Hematopoietic multipotent progenitor cell treated with erythropoietin and hydrocortisone succinate and interleukin-3 and kit ligand, for 17 days (in vitro differentiated cells): Measurements from ENCODE around the gene PSPN.
"Not testable (repeated sequence)": the region's sequence is repeated elsewhere in the genome, so short reads cannot be mapped to it uniquely, and the experiment has no call there.

Experiments used
- DNase-seq: peaks from one replicate; pipeline ENCODE4 v3.0.0-alpha.2; 2015; ENCODE audit warnings: low spot score

PSPN gene

DNA sequence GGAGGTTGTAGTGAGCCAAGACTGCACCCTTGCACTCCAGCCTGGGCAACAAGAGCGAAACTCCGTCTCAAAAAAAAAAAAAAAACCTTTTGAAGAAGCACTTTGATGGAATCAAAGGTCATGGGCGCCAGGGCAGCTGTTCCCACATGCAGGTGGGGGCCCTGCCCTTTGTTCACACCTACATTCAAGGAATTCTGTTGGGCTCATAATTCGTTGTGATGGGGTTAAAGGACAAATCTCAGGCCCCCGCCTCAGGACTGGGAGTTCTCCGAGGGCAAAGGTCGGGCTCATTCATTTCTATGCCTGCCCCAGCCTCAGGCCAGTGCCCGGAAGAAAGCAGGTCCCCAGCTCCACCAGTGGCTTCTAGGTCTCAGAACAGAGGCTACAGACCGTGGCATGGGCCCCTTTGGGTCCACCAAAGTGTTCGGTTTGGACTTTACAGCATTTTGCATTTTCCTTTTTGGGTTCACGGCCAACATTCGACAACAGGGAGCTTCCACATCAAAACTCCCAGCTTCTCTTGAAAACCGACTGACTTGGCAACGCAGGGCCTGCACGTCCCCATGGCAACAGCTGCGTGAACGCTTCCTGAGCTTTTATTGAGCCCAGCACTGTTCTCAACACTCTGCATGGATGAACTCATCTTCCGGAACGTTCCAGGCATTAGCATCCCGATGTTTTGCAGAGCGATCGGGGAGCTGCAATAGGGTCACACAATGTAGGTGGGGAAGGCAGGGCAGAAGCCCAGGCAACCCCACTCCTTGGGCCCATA lies 27.3 kb upstream of the PSPN start:
- no peak for DNase-seq

DNA sequence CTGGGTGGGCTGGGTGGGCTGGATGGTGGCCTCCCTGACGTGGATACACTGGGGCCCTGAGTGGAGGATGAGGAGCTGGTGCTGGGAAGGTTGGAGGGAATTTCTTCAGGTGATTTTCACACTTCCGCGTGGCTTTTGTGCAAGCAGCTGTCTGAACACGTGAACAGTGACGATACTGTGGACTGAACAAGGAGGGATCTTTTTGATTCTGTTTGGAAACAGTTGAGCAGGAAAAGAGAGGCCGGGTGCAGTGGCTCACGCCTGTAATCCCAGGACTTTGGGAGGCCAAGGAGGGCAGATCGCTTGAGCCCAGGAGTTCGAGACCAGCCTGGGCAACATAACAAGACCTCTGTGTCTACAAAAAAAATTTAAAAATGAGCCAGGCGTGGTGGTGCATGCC lies 26.3 kb upstream of the PSPN start:
- DNase-seq, result no peak

DNA sequence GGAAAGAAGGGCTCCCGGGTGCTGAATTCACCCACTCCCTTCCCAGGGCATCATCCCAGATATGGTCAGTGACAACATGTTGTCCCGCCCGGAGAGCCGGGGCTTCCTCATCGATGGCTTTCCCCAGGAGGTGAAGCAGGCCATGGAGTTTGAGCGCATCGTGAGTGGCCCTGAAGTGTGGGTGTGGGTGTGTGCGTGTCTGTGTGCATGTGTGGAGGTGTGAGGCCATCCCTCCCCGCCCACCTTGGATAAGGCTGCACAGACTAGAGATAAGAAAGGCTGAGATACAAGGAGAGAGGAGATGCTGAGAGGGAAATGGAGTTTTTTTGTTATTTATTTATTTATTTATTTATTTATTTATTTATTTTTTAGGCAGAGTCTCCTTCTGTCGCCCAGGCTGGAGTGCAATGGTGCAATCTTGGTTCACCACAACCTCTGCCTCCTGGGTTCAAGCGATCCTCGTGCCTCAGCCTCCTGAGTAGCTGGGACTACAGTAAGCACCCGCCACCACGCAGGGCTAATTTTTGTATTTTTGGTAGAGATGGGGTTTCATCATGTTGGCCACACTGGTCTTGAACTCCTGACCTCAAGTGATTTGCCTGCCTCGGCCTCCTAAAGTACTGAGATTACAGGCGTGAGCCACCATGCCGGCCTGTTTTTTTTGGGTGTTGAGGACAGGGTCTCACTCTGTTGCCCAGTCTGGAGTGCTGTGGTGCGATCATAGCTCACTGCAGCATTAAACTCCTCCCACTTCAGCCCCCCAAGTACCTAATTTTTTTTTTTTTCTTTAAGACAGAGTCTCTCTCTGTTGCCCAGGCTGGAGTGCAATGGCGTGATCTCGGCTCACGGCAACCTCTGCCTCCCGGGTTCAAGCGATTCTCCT lies 24.6 kb upstream of the PSPN start:
- not testable (repeated sequence) for DNase-seq

DNA sequence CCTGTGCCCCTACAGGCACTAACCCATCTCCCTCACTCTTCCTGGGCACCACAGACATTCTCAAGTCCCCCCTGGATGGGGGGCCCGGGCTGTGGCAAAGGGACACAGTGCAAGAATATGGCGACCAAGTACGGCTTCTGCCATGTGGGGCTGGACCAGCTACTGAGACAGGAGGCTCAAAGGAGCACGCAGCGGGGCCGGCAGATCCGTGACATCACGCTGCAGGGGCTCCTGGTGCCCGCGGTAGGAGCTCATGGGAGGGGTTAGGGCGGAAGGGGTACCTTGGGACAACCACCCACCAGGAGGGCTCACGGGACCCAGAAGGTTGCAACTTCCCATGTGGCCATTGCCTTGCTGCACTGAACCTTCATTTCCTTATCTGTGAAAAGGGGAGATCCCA lies 20.6 kb upstream of the PSPN start:
- no peak for DNase-seq

DNA sequence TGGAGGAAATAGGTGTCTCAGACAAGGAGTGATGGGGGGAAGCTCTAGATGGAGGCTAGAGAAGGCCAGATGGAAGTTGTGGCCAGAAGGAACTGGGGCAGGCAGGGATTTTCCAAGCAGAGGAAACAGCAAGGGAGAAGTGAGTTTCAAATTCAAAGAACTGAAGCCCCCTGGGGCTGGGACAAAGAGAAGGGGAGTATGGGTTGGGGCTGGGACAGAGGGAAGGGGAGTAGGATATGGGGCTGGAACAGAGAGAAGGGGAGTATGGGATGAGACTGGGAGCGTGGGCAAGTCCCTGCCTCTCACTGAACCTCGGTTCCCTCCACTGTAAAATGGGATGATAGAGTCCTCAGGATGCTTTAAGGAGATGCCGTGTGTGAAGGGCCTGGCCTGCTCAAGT lies 19.1 kb upstream of the PSPN start:
- no peak for DNase-seq

DNA sequence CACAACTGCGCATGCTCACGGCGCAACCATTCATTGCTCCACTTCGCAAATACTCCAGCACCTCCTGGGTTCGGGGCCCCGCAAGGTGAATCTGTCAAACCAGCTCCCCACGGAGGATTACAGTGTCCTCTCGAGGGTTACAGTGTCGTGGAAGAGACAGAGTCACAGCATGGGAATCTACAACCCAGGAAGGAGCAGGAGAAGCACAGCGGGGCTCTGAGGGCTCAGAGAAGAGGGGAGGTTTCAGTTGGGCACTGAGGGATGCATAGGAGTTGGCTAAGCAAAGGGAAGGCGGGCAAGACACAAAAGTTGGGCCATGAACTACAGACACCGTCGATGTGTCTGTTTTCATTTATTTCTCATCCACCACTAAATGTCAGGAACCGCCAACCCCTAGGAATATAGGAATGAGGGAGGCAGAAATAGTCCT lies 18.3 kb upstream of the PSPN start:
- peak; percentile 60 for DNase-seq

DNA sequence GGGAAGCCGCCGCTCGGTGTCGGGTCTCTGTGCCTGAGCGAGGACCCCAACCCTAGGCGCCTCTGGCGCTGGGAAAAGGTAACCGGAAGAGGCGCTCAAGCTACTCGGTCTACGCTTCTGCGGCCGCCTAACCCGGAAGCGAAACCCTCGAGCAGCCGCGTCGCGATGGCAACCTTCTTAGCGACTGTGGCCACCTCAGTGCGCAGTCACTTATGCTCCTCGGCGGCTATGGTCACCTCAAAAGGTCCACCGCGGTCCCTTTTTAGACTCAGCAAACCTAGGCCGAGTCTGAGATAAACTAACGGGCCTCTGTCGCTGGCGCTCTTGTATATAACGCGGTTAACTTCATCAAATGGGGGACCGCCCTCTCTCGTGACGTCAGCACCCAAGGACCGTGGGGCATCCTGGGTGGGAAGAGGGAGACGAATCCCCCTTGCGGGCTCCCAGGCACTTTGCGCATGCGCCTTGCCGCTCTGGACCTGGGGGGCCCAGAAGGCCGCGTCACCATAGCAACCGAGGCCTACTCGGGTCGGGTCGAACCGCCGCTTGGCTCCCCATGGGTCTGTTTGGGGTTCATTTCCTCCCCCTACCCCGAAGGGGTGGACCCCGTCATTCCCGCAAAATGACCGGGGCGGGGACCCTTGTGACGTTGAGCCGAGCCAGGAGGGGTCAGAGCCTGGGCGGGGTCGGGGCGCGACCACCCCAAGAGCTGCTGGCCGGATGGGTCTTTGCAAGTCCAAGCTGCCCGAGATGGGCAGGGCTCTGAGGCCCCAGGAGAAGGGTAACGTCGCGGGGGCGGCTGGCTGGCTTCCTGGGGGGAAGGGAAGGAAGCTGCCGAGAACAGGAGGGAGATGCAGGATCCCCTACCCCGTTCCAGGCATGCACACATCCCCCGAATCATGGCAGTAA lies 17.6 kb upstream of the PSPN start, which contains the start of gene GTF2F1:
TSS of gene GTF2F1 (minus strand) at position 91 of the 909 bp plus-strand sequence. CDS start 169 bp downstream, outside the sequence.
- peak; percentile 89 for DNase-seq

DNA sequence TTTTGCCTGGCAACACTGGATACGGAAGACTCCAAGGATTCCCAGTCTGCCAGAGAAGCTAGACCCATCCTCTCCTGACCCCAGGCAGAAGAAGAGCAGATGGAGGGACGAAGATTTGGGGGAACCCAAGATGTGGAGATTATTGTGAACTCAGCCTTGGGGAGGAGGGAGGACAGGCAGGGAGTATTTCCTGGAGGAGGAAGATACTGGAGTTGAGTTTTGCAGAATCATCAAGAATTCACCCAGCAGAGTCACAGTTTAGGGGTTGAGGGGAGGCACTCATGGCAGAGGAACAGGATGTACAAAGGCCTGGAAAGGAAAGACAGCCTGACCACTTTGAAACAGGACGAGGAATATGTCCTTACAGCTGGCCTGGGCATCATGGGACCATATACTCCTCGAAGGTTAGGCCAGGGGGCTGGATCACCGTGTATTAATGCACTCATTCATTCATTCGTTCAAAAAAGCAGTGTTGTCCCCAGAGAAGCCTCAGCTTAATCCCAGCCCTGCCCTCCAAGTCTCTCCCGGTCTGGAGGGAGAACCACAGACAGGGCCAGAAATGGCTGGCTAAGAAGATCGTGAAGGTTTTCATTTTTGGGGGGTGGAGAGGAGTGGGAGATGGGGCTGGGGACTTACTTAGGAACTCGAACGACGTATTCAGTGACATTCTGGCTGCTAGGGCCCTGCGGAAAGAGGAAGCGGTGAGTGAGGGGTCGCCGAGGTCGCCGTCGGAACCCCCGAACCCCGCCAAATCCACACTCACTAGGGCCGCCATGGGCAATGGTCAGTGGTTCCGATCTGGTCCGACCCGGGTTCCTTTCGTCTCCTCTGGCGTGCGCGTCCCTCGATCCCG lies 16.7 kb upstream of the PSPN start:
- no peak for DNase-seq

DNA sequence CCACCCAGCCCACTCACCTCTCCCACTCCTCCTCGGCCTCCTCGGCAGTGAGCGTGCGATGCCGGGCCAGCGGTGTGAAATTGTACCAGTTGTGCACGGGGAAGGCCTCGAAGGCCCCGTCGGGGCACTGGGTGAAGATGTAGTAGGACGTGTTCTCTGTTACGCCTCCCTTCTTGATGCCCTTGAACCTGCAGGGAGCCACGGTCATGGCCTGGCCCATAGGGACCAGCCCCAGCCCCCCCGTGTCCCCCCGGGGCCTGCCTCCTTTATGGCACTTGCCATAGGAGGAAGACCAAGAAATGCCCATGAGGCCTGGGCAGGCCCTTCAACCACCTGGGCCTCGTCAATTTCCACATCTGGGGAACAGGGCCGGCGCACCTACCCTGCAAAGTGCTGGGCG lies 11.6 kb upstream of the PSPN start:
- DNase-seq, result no peak

DNA sequence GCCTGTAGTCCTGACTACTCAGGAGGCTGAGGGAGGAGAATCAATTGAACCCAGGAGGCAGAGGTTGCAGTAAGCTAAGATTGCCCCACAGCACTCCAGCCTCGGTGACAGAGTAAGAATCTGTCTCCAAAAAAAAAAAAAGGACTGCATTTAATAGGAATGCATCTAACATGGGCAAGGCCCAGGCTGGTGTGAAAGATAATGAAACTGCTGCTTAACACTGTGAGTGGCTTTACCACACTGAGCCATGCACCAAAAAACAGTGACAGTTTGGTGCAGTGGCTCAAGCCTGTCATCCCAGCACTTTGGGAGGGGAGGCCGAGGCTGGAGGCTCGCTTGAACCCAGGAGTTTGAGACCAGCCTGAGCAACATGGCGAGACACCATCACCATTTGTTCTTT lies 8.6 kb upstream of the PSPN start:
- DNase-seq, result no peak

DNA sequence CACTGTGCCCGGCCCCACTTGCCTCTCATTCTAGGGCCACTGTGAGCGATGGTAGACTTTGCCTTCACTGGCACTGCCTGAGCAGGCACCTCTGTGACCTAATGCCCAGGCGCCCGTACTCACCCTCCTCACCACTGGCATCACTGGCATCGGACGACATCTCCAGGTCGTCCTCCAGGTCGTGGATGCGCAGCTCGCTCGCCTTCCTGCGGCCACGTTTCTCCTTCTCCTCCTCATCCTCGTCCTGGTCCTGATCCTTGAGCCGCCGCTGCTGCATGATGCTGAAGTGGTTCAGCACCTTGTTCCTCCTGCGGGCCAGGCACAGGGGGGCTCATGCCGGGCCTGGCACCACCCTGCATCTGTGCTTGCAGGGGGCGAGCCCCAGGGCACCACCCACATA lies 7.5 kb upstream of the PSPN start:
- no peak for DNase-seq

DNA sequence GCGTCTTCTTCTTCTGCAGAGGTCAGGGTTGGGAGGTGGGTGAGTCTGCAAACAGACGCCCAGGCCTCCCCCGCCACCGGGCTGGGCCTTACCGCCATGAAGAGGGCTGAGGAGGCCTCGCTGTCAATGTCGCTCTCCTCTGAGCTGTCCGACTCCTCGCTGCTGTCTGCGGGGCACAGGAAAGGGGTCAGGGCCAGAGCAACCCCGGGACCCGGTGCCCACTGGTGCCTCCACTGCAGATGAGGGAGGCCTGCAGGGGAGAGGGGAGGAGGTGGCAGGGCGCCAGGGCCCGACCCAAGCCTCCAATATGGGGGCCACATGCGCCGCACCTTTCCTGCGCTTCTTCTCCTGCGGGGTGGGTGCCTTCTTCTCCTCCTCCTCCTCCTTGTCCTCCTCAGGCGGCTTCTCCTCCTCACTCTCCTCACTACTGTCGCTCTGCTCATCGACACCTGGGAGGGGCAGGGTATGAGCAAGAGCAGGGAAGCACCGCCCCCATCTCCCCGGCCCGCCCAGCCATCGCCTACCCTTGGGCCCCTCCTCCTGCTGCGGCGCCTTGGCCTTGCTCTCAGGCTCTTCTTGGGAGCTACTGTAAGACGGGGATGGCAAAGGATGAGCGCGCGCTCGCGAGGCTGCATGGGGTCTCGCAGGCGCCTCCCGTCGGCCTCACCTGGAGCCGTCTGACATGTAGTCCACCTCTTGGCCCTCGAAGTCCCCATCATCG lies 5.5 kb upstream of the PSPN start:
- DNase-seq, result no peak

DNA sequence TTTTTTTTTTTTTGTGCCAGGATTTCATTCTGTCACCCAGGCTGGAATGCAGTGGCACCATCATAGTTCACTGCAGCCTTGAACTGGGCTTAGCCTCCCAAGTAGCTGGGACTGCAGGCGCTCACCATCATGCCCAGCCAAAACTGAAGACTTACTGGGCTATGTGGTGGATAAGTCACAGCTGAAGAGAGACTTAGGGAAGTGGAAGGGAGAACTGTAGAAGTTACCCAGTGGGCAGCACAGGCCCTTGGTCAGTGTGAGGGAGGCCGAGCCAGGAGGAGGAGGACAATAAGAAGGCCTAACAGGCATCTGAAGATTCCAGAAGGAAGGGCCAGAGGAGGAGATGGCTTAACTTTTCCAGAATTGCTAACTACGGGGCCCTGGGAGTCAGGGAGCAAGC lies 4.0 kb upstream of the PSPN start:
- no peak for DNase-seq

DNA sequence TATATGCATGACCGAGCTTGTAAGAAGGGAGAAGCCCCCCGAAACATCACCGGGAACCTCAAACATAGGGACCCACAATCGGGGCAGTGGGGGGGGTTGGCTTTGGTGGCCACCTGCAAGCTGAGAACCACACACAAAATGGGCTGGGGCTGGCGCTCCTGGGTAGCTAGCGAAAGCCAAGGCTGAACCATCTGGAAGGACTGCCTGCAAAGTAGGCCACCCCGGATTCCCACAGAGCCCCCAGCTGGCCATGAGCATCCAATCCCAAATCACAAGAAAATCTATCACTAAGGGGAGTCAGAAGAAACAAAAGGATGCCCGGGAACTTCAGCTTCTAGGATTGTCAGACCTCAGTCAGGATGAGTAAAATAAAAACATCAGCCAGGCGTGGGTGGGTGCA lies 2.8 kb upstream of the PSPN start:
- no peak for DNase-seq

DNA sequence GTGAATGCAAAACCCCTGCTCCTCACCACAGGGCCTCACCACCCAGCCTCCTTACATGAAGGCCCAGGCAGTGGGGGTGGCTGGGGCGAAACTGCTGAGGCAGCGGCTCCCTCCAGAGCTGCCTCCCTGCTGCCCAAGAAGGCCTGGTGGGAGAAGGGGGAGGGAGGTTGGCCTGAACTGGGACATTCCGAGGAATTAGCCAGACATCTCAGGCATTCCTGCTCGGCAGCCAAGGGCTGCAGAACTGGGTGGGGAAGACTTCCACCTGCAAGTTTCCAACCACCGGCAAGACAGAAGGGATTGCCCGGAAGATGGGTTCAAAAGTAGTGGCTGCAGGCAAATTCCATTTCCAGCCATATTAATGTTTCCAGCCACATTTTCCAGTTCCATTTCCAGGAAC lies 2.3 kb upstream of the PSPN start:
- no peak for DNase-seq

DNA sequence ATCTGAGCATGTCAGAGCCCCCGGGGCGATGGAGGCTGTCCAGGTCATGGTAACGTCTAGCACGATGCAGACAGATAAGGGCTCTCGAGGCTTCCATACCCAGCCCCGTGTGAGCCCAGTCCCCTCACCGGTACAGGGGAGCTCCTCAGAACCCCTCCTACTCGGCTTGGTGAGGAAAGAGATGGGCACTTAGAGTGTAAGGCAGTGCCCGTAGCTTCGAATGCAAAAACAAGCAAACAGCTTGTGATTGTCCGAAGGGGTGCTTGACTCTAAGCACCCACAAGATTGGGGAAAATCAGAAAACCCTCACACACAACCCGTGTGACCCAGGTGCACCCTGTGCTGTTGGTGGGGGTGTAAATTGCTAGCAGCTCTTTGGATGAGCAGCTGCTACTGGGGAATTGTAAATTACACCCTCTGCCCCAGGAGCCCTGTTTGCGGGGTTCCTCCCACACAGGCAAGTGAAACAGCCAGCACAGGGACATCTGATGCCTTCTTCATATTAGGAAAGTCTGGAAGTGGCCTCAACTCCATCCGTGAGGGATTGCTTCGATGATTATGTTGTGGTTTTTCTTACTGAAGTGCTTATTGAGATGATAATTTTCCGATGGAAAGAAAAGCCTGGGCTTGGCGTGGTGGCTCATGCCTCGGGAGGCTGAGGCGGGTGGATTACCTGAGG lies 918 bp upstream of the PSPN start:
- no peak for DNase-seq

DNA sequence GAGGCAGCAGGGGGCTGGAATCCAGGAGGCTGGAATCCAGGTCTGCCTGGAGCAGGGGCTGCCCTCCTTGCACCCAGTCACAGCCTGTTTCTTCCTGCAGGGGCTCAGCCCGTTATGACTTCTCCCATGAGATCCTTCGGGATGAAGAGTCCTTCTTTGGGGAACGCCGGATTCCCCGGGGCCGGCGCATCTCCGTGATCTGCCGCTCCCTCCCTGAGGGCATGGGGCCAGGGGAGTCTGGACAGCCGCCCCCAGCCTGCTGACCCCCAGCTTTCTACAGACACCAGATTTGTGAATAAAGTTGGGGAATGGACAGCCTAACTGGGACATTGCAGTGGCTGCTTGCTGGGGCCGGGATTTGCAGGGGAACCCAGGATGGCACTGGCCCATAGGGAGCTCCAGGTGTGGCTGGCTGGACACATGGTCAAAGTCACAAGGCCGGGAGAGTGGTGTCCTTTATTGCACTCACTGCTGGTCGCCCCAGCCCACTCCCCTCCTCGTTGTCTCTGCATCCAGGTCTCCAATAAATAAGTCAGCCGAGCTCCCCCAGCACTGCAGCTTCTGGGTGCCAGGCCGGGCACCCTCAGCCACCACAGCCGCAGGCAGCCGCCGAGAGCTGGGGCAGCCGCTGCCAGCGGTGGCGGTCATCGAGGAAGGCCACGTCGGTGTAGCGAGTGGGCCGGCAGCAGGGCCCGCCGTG lies 872 bp downstream of the PSPN start:
- no peak for DNase-seq

DNA sequence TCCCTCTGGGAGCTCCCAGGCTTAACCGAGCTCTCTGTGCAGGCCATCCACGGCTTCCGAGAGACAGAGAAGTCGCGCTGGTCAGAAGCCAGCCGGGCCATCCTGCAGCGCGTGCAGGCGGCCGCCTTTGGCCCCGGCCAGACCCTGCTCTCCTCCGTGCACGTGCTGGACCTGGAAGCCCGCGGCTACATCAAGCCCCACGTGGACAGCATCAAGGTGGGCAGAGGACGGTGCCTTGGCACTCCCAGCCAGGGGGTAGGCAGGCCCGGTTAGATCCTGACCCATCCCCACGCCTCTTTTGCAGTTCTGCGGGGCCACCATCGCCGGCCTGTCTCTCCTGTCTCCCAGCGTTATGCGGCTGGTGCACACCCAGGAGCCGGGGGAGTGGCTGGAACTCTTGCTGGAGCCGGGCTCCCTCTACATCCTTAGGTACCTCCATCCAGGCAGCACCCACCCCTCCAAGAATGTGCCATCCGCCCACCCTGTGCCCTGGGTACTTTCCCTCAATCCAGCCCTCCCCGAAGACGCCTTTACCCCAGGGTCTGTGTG lies 1.5 kb downstream of the PSPN start:
- no peak for DNase-seq

DNA sequence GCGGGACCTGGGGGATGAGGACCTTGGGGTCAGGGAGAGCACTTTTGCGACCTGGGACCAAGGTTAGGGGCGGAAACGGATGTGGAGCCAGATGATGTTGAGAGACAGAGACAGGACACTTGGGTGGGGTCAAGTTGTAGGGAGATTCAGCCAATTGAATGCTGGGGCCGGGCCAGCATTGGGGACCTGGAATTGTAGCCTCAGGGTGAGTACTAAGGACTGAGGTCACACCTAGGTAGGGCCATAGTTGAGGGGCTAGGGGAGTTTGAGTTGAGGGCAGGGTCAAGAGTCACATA lies 2.0 kb downstream of the PSPN start:
- no peak for DNase-seq
